Neuronal stem cell (in vitro differentiated cells): ENCODE data around the gene SLIT3.

Source experiments
- DNase-seq: peaks from one replicate; pipeline ENCODE4 v3.0.0-alpha.2; 2013; ENCODE audit warnings: low spot score
- H2AFZ ChIP-seq: one replicate; pipeline ENCODE4 v1.6.1; 2013; ENCODE audit warnings: mild to moderate bottlenecking, low read length, inconsistent platforms
- H2AK5ac ChIP-seq: 2 replicates; pipeline ENCODE4 v1.6.1; 2013; ENCODE audit warnings: low read depth, mild to moderate bottlenecking, inconsistent platforms, low read length, moderate library complexity, mixed read lengths
- H2BK120ac ChIP-seq: 2 replicates; pipeline ENCODE4 v1.6.1; 2013; ENCODE audit warnings: low read depth, mild to moderate bottlenecking, inconsistent platforms, low read length, moderate library complexity, mixed read lengths
- H2BK12ac ChIP-seq: one replicate; pipeline ENCODE4 v1.6.1; 2013; ENCODE audit warnings: low read length, inconsistent platforms
- H2BK15ac ChIP-seq: 2 replicates; pipeline ENCODE4 v1.6.1; 2013; ENCODE audit warnings: mild to moderate bottlenecking, low read length, inconsistent platforms, mixed read lengths
- H2BK5ac ChIP-seq: one replicate; pipeline ENCODE4 v1.6.1; 2013; ENCODE audit warnings: inconsistent platforms, mild to moderate bottlenecking, low read length, moderate library complexity
- H3K14ac ChIP-seq: one replicate; pipeline ENCODE4 v1.6.1; 2013; ENCODE audit warnings: low read length, inconsistent platforms
- H3K18ac ChIP-seq: 2 replicates; pipeline ENCODE4 v1.6.1; 2013; ENCODE audit warnings: low read length, inconsistent platforms
- H3K23ac ChIP-seq: 2 replicates; pipeline ENCODE4 v1.6.1; 2013; ENCODE audit warnings: low read depth, mild to moderate bottlenecking, mixed read lengths, low read length, inconsistent platforms; ENCODE audit not compliant: poor library complexity
- H3K27ac ChIP-seq: replicated peaks from 3 replicates; pipeline ENCODE4 v1.5.1; 2013; ENCODE audit warnings: low read length, inconsistent platforms
- H3K27me3 ChIP-seq, 3 experiments: 2 replicates each; pipeline ENCODE4 v1.6.1; 2013; ENCODE audit warnings: low read length in 3 of 3, mild to moderate bottlenecking in 2 of 3, inconsistent platforms in 1 of 3, low read depth in 1 of 3, mixed read lengths in 1 of 3, moderate library complexity in 1 of 3; ENCODE audit not compliant: control insufficient read depth in 3 of 3, insufficient read depth in 3 of 3
- H3K36me3 ChIP-seq, 2 donors: replicated peaks in 1 of 2; 2 replicates each; pipeline ENCODE4 v1.6.1; 2013; ENCODE audit warnings: low read length in 2 of 2; ENCODE audit not compliant: control insufficient read depth in 2 of 2, insufficient read depth in 2 of 2
- H3K4ac ChIP-seq: 2 replicates; pipeline ENCODE4 v1.6.1; 2013; ENCODE audit warnings: inconsistent platforms, mild to moderate bottlenecking, low read length, moderate library complexity
- H3K4me1 ChIP-seq, 2 donors: 1 replicate in 1 of 2; 2 replicates in 1 of 2; pipeline ENCODE4 v1.6.1; 2013; ENCODE audit warnings: low read length in 2 of 2, low read depth in 1 of 2; ENCODE audit not compliant: control insufficient read depth in 2 of 2, insufficient read depth in 1 of 2
- H3K4me2 ChIP-seq: one replicate; pipeline ENCODE4 v1.6.1; 2013; ENCODE audit warnings: mild to moderate bottlenecking, low read length, inconsistent platforms; ENCODE audit not compliant: insufficient read depth, poor library complexity, severe bottlenecking
- H3K4me3 ChIP-seq, 2 donors: 2 replicates each; pipeline ENCODE4 v1.5.1; 2013; ENCODE audit warnings: low read length in 2 of 2, mild to moderate bottlenecking in 2 of 2, inconsistent platforms in 1 of 2, moderate library complexity in 1 of 2
- H3K79me1 ChIP-seq: one replicate; pipeline ENCODE4 v1.6.1; 2013; ENCODE audit warnings: low read depth, mild to moderate bottlenecking, inconsistent platforms, low read length, moderate library complexity
- H3K9ac ChIP-seq: one replicate; pipeline ENCODE4 v1.6.1; 2013; ENCODE audit warnings: mild to moderate bottlenecking, low read depth, low read length, inconsistent platforms; ENCODE audit not compliant: poor library complexity
- H3K9me3 ChIP-seq, 2 donors: replicated peaks in 1 of 2; 2 replicates each; pipeline versions ENCODE3 to v1.6.1; 2013; ENCODE audit warnings: low read length in 2 of 2, mild to moderate bottlenecking in 2 of 2, inconsistent platforms in 1 of 2, low read depth in 1 of 2, mixed read lengths in 1 of 2, moderate library complexity in 1 of 2; ENCODE audit not compliant: control insufficient read depth in 2 of 2, insufficient read depth in 1 of 2
- H4K8ac ChIP-seq: one replicate; pipeline ENCODE4 v1.6.1; 2013; ENCODE audit warnings: low read depth, mild to moderate bottlenecking, inconsistent platforms, low read length, moderate library complexity
- H4K91ac ChIP-seq: one replicate; pipeline ENCODE4 v1.6.1; 2013; ENCODE audit warnings: low read length, low read depth, mild to moderate bottlenecking, inconsistent platforms; ENCODE audit not compliant: poor library complexity
- WGBS, 2 donors: extraction: QIAGEN DNeasy Blood & Tissue Kit; methylation state at CpG; one replicate each; pipeline ENCODE4 v1.1.7; 2013; ENCODE audit warnings: missing lambda C conversion rate in 2 of 2, mixed read lengths in 1 of 2; ENCODE audit not compliant: insufficient read length in 2 of 2, insufficient replicate concordance in 1 of 2; ENCODE audit errors: extremely low coverage in 2 of 2; 5-methylcytosine and 5-hydroxymethylcytosine counted together

The SLIT3 gene

GRCh38 chr5:168867241-168867640 lies 433.7 kb downstream of the SLIT3 start:
- H2BK120ac ChIP-seq = no peak overlapping the region
- H3K4me2 ChIP-seq = no peak overlapping the region
- no peak overlapping the region for H2BK5ac ChIP-seq
- no peak overlapping the region for H2AK5ac ChIP-seq
- H2BK12ac ChIP-seq = no peak overlapping the region
- H4K91ac ChIP-seq = no peak overlapping the region
- H3K23ac ChIP-seq = no peak overlapping the region
- no peaks in the 10 kb centered on the region for H3K36me3 ChIP-seq
- H2AFZ ChIP-seq = no peak overlapping the region
- no peaks in the 10 kb centered on the region for H3K27me3 ChIP-seq
- H3K4me3 ChIP-seq = no peak overlapping the region
- H2BK15ac ChIP-seq = no peak overlapping the region
- H3K18ac ChIP-seq = no peak overlapping the region
- peaks cover 4 to 29% of the 10 kb centered on the region in 2 donors for H3K4me1 ChIP-seq
- no CpG with 5 or more reads among the region's 4 CpGs for WGBS, 2 donors
- H3K9ac ChIP-seq = no peak overlapping the region
- H3K4ac ChIP-seq = no peak overlapping the region
- no peaks in the 10 kb centered on the region for H3K79me1 ChIP-seq
- no peaks in the 10 kb centered on the region for H3K9me3 ChIP-seq
- H4K8ac ChIP-seq = no peak overlapping the region
- no peak overlapping the region for H3K27ac ChIP-seq
- DNase-seq = no peak
- H3K14ac ChIP-seq = no peak overlapping the region

- DNase-seq = peak; percentile 37
- Histone ChIP-seq H3K4me1 (peaks cover 4 to 29% of the 10 kb centered on the region in 2 donors), H3K18ac (no peak overlapping the region), H2BK15ac (no peak overlapping the region), H3K4me2 (no peak overlapping the region), H3K36me3 (no peaks in the 10 kb centered on the region), H3K23ac (no peak overlapping the region), H2BK5ac (no peak overlapping the region), H2AFZ (peak overlapping the region; percentile 82), H3K27ac (peak overlapping the region; percentile 0), H2AK5ac (no peak overlapping the region), H3K9me3 (no peaks in the 10 kb centered on the region), H3K9ac (no peak overlapping the region), H3K27me3 (no peaks in the 10 kb centered on the region), H2BK120ac (no peak overlapping the region), H3K79me1 (no peaks in the 10 kb centered on the region), H3K4me3 (no peak overlapping the region), H4K8ac (no peak overlapping the region), H2BK12ac (no peak overlapping the region), H3K4ac (no peak overlapping the region), H4K91ac (no peak overlapping the region), H3K14ac (no peak overlapping the region)
- no CpG with 5 or more reads among the region's 5 CpGs for WGBS, 2 donors
Observed at GRCh38 chr5:168865968-168866367, 435.0 kb downstream of the SLIT3 start.

- no peak overlapping the region for H3K18ac ChIP-seq
- no peak for DNase-seq
- no peaks in the 10 kb centered on the region for H3K79me1 ChIP-seq
- H2AFZ ChIP-seq = no peak overlapping the region
- no peak overlapping the region for H3K9ac ChIP-seq
- no peak overlapping the region for H4K91ac ChIP-seq
- H3K36me3 ChIP-seq = no peaks in the 10 kb centered on the region
- no peak overlapping the region for H2BK12ac ChIP-seq
- no CpG with 5 or more reads among the region's 5 CpGs for WGBS, 2 donors
- no peak overlapping the region for H3K4ac ChIP-seq
- no peak overlapping the region for H3K4me2 ChIP-seq
- no peak overlapping the region for H2AK5ac ChIP-seq
- no peaks in the 10 kb centered on the region for H3K27me3 ChIP-seq
- H3K9me3 ChIP-seq = no peaks in the 10 kb centered on the region
- H3K27ac ChIP-seq = no peak overlapping the region
- no peak overlapping the region for H2BK5ac ChIP-seq
- no peak overlapping the region for H2BK15ac ChIP-seq
- no peak overlapping the region for H3K14ac ChIP-seq
- no peak overlapping the region for H3K23ac ChIP-seq
- no peak overlapping the region for H2BK120ac ChIP-seq
- H3K4me1 ChIP-seq = peaks cover 4 to 18% of the 10 kb centered on the region in 2 donors
- no peak overlapping the region for H4K8ac ChIP-seq
- no peak overlapping the region for H3K4me3 ChIP-seq
Observed at GRCh38 chr5:168863021-168863420, 437.9 kb downstream of the SLIT3 start.

GRCh38 chr5:168860503-168860902 lies 440.4 kb downstream of the SLIT3 start:
- Histone ChIP-seq H3K4me1 (peaks cover 5 to 23% of the 10 kb centered on the region in 2 donors), H3K14ac (no peak overlapping the region), H3K27ac (no peak overlapping the region), H2AK5ac (no peak overlapping the region), H2BK120ac (no peak overlapping the region), H2BK12ac (no peak overlapping the region), H3K4ac (no peak overlapping the region), H2AFZ (no peak overlapping the region), H3K4me2 (no peak overlapping the region), H2BK15ac (no peak overlapping the region), H3K79me1 (no peaks in the 10 kb centered on the region), H4K8ac (no peak overlapping the region), H4K91ac (no peak overlapping the region), H3K36me3 (no peaks in the 10 kb centered on the region), H3K4me3 (no peak overlapping the region), H3K23ac (no peak overlapping the region), H2BK5ac (no peak overlapping the region), H3K9ac (no peak overlapping the region), H3K18ac (no peak overlapping the region), H3K9me3 (no peaks in the 10 kb centered on the region), H3K27me3 (no peaks in the 10 kb centered on the region)
- no peak for DNase-seq
- no CpG with 5 or more reads among the region's 1 CpG for whole genome bisulfite sequencing, 2 donors
